C4-2B (cell line): ENCODE results near the gene CEACAM18.
"Not testable (repeated sequence)": the region's sequence is repeated elsewhere in the genome, so short reads cannot be mapped to it uniquely, and the experiment has no call there.

Experiments
- ZFX ChIP-seq: fragments of 450-650 bp; IDR thresholded peaks from 2 replicates; pipeline ENCODE4 v1.6.1; 2017
- TF ChIP-seq, protein P1 (sequence below): fragments of 450-650 bp; conservative IDR thresholded peaks from 2 replicates; pipeline ENCODE4 v1.5.1; 2017; ENCODE audit warnings: mild to moderate bottlenecking

DNA sequence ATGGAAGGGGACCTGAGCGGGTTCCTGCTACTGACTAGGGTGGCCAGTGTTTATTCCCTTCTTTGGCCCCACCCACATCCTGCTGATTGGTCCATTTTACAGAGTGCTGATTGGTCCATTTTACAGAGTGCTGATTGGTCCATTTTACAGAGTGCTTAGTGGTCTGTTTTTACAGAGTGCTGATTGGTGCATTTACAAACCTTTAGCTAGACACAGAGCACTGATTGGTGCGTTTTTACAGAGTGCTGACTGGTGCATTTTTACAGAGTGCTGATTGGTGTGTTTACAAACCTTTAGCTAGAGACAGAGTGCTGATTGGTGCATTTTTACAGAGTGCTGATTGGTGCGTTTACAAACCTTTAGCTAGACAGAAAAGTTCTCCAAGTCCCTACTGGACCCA is 30.8 kb upstream of the CEACAM18 start:
- TF ChIP-seq, protein P1, sequence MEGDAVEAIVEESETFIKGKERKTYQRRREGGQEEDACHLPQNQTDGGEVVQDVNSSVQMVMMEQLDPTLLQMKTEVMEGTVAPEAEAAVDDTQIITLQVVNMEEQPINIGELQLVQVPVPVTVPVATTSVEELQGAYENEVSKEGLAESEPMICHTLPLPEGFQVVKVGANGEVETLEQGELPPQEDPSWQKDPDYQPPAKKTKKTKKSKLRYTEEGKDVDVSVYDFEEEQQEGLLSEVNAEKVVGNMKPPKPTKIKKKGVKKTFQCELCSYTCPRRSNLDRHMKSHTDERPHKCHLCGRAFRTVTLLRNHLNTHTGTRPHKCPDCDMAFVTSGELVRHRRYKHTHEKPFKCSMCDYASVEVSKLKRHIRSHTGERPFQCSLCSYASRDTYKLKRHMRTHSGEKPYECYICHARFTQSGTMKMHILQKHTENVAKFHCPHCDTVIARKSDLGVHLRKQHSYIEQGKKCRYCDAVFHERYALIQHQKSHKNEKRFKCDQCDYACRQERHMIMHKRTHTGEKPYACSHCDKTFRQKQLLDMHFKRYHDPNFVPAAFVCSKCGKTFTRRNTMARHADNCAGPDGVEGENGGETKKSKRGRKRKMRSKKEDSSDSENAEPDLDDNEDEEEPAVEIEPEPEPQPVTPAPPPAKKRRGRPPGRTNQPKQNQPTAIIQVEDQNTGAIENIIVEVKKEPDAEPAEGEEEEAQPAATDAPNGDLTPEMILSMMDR, result not testable (repeated sequence)
- TF ChIP-seq ZFX, result not testable (repeated sequence)
